ENCODE results near the gene IHH.

The IHH gene

GRCh38 chr2:219056176-219056895, 4.4 kb downstream of the IHH start:
- peaks cover 93% of the 10 kb centered on the region for H3K27me3 Mint-ChIP-seq (ENCODE audit: low read depth, poor library complexity)

GRCh38 chr2:219054956-219055903, 5.5 kb downstream of the IHH start:
- Mint-ChIP-seq H3K27me3 (ENCODE audit: low read depth, poor library complexity) (peaks cover 100% of the 10 kb centered on the region), H3K9me3 (no peaks in the 10 kb centered on the region)
- TF ChIP-seq CTCF (IDR thresholded peaks at IDR 0.05) = no peak

More at GRCh38 chr2:219056176-219056895, 4.4 kb downstream of the IHH start:
- no peak for TF ChIP-seq CTCF (IDR thresholded peaks at IDR 0.05)
- Mint-ChIP-seq H3K4me3 (no peak overlapping the region), H3K27ac (no peak overlapping the region), H3K4me1 (no peaks in the 10 kb centered on the region), H3K9me3 (no peaks in the 10 kb centered on the region), H3K36me3 (ENCODE audit: low read depth) (no peaks in the 10 kb centered on the region)
- no peak for DNase-seq

GRCh38 chr2:219049282-219049681, 11.4 kb downstream of the IHH start:
- no peak for TF ChIP-seq CTCF (IDR thresholded peaks at IDR 0.05)
- DNase-seq = no peak
- no peaks in the 10 kb centered on the region for H3K36me3 Mint-ChIP-seq (ENCODE audit: low read depth)
- H3K27ac Mint-ChIP-seq = no peak overlapping the region
- H3K9me3 Mint-ChIP-seq = no peaks in the 10 kb centered on the region
- no peaks in the 10 kb centered on the region for H3K4me1 Mint-ChIP-seq
- H3K4me3 Mint-ChIP-seq = no peak overlapping the region
- H3K27me3 Mint-ChIP-seq (ENCODE audit: low read depth, poor library complexity) = peaks cover 98% of the 10 kb centered on the region

More at GRCh38 chr2:219054956-219055903, 5.5 kb downstream of the IHH start:
- Mint-ChIP-seq H3K4me1 (no peaks in the 10 kb centered on the region), H3K4me3 (no peak overlapping the region), H3K27ac (no peak overlapping the region), H3K36me3 (ENCODE audit: low read depth) (no peaks in the 10 kb centered on the region)
- DNase-seq = no peak

- peaks cover 98% of the 10 kb centered on the region for H3K27me3 Mint-ChIP-seq (ENCODE audit: low read depth, poor library complexity)
- TF ChIP-seq CTCF (IDR thresholded peaks at IDR 0.05) = no peak
- DNase-seq = peak; percentile 92
- H3K9me3 Mint-ChIP-seq = no peaks in the 10 kb centered on the region
- H3K4me1 Mint-ChIP-seq = peaks cover 4% of the 10 kb centered on the region
- no peak overlapping the region for H3K4me3 Mint-ChIP-seq
- no peaks in the 10 kb centered on the region for H3K36me3 Mint-ChIP-seq (ENCODE audit: low read depth)
- no peak overlapping the region for H3K27ac Mint-ChIP-seq
These were observed 14.7 kb downstream of the IHH start for GRCh38 chr2:219045937-219046550.

GRCh38 chr2:219042750-219043149, 18.0 kb downstream of the IHH start:
- Mint-ChIP-seq H3K4me1 (peaks cover 5% of the 10 kb centered on the region), H3K9me3 (no peaks in the 10 kb centered on the region), H3K36me3 (ENCODE audit: low read depth) (no peaks in the 10 kb centered on the region), H3K27ac (no peak overlapping the region), H3K27me3 (ENCODE audit: low read depth, poor library complexity) (peaks cover 96% of the 10 kb centered on the region), H3K4me3 (no peak overlapping the region)
- DNase-seq = no peak
- TF ChIP-seq CTCF (IDR thresholded peaks at IDR 0.05) = no peak
